H1 (cell line): ENCODE data around the gene CCAR1. TPM values are rescaled to one million over a fixed set of nuclear protein-coding genes. Genes with fewer than 3 reads are reported as not detected.

Source experiments
- CTCF ChIA-PET: fragments of 300-600 bp; sonication (Branson Sonifier 250); formaldehyde crosslinking; loops from one replicate; lab custom pipeline; 2021; ENCODE audit not compliant: partially characterized antibody; lab: Charles Lee
- POLR2A ChIA-PET: fragments of 300-600 bp; sonication (Branson Sonifier 250); formaldehyde crosslinking; loops from one replicate; lab custom pipeline; 2021; ENCODE audit warnings: inconsistent platforms; ENCODE audit not compliant: partially characterized antibody; lab: Charles Lee
- DNase-seq, 2 experiments: peaks; one replicate each; pipeline versions ENCODE4 v3.0.0 to v3.0.0-alpha.2; 2010 to 2022; ENCODE audit warnings: low spot score in 2 of 2, low read depth in 1 of 2, mixed read lengths in 1 of 2
- FAIRE-seq: peaks from 2 replicates; lab custom pipeline; 2011; peaks lifted over from hg19 to GRCh38; lab: Jason Lieb, UNC
- H2AFZ ChIP-seq: 2 replicates; pipeline ENCODE4 v1.8.1; 2012; ENCODE audit warnings: low read length, inconsistent platforms
- H2AK5ac ChIP-seq: 2 replicates; pipeline ENCODE4 v1.6.1; 2013; ENCODE audit warnings: low read depth, low read length
- H2BK120ac ChIP-seq: replicated peaks from 2 replicates; pipeline ENCODE3; 2013; ENCODE audit warnings: low read depth, low read length, inconsistent platforms
- H2BK12ac ChIP-seq: 2 replicates; pipeline ENCODE4 v1.6.1; 2013; ENCODE audit warnings: low read depth, low read length
- H2BK15ac ChIP-seq: 2 replicates; pipeline ENCODE4 v1.6.1; 2013; ENCODE audit warnings: low read length
- H2BK20ac ChIP-seq: 2 replicates; pipeline ENCODE4 v1.6.1; 2013; ENCODE audit warnings: low read length
- H2BK5ac ChIP-seq: 2 replicates; pipeline ENCODE4 v1.6.1; 2013; ENCODE audit warnings: low read depth, low read length
- H3K14ac ChIP-seq: 2 replicates; pipeline ENCODE4 v1.6.1; 2013; ENCODE audit warnings: inconsistent platforms; ENCODE audit not compliant: insufficient read length
- H3K18ac ChIP-seq: 2 replicates; pipeline ENCODE4 v1.6.1; 2013; ENCODE audit warnings: low read length; ENCODE audit errors: extremely low read depth
- H3K23ac ChIP-seq: 2 replicates; pipeline ENCODE4 v1.6.1; 2013; ENCODE audit warnings: inconsistent platforms; ENCODE audit not compliant: insufficient read length
- H3K23me2 ChIP-seq: 2 replicates; pipeline ENCODE4 v1.6.1; 2013; ENCODE audit warnings: low read depth, low read length
- H3K27ac ChIP-seq: 2 replicates; pipeline ENCODE4 v1.6.1; 2011; ENCODE audit warnings: low read depth, low read length, inconsistent platforms
- H3K27me3 ChIP-seq, 4 experiments: replicated peaks in 1 of 4; 1 replicate in 1 of 4; 2 replicates in 3 of 4; pipeline versions ENCODE4 v1.6.1 to v1.8.1; 2011 to 2013; ENCODE audit warnings: low read length in 3 of 4, mild to moderate bottlenecking in 3 of 4, inconsistent platforms in 2 of 4, mixed read lengths in 2 of 4, moderate library complexity in 1 of 4; ENCODE audit not compliant: control insufficient read depth in 3 of 4, insufficient read depth in 3 of 4; ENCODE audit errors: extremely low read depth in 1 of 4
- H3K36me3 ChIP-seq, 4 experiments: 2 replicates each; pipeline versions ENCODE4 v1.6.1 to v1.8.1; 2011 to 2013; ENCODE audit warnings: mild to moderate bottlenecking in 4 of 4, low read length in 3 of 4, moderate library complexity in 2 of 4, control low read depth in 1 of 4, inconsistent platforms in 1 of 4; ENCODE audit not compliant: insufficient read depth in 4 of 4, control insufficient read depth in 2 of 4
- H3K4ac ChIP-seq: replicated peaks from 2 replicates; pipeline ENCODE3; 2013; ENCODE audit warnings: low read length, low read depth, mixed read lengths, inconsistent platforms; ENCODE audit not compliant: insufficient read length
- H3K4me1 ChIP-seq, 4 experiments: replicated peaks in 1 of 4; 1 replicate in 1 of 4; 2 replicates in 3 of 4; pipeline versions ENCODE4 v1.6.1 to v1.8.1; 2011 to 2013; ENCODE audit warnings: low read length in 3 of 4, inconsistent platforms in 2 of 4, mixed read lengths in 1 of 4; ENCODE audit not compliant: insufficient read depth in 4 of 4, control insufficient read depth in 3 of 4
- H3K4me2 ChIP-seq, 2 experiments: 2 replicates each; pipeline versions ENCODE4 v1.6.1 to v1.8.1; 2011 to 2013; ENCODE audit warnings: low read depth in 2 of 2, low read length in 2 of 2, control low read depth in 1 of 2, inconsistent platforms in 1 of 2, mild to moderate bottlenecking in 1 of 2; ENCODE audit not compliant: insufficient read depth in 1 of 2
- H3K4me3 ChIP-seq, 4 experiments: fragments of 200-600, 300-600 bp in 1 of 4; sonication (generic), shearing (Covaris generic), sonication (Bioruptor Twin) in 1 of 4; 2 replicates each; pipeline versions ENCODE4 v1.5.1 to v1.8.1; 2011 to 2016; ENCODE audit warnings: low read length in 4 of 4, low read depth in 3 of 4, control low read depth in 2 of 4, inconsistent platforms in 2 of 4, mild to moderate bottlenecking in 2 of 4, mixed read lengths in 1 of 4, moderate library complexity in 1 of 4; ENCODE audit not compliant: insufficient read depth in 2 of 4; ENCODE audit errors: extremely low read depth in 1 of 4
- H3K56ac ChIP-seq: replicated peaks from 2 replicates; pipeline ENCODE3; 2013; ENCODE audit warnings: low read depth, mild to moderate bottlenecking, mixed read lengths, low read length, inconsistent platforms; ENCODE audit not compliant: insufficient read length
- H3K79me1 ChIP-seq: 2 replicates; pipeline ENCODE4 v1.6.1; 2013; ENCODE audit warnings: low read depth, low read length, control low read depth
- H3K79me2 ChIP-seq, 2 experiments: 2 replicates each; pipeline versions ENCODE4 v1.6.1 to v1.8.1; 2012 to 2013; ENCODE audit warnings: low read length in 2 of 2, mild to moderate bottlenecking in 2 of 2, inconsistent platforms in 1 of 2; ENCODE audit not compliant: insufficient read depth in 2 of 2, control insufficient read depth in 1 of 2
- H3K9ac ChIP-seq, 4 experiments: replicated peaks in 1 of 4; 1 replicate in 1 of 4; 2 replicates in 3 of 4; pipeline versions ENCODE4 v1.6.1 to v1.8.1; 2011 to 2013; ENCODE audit warnings: low read depth in 3 of 4, low read length in 3 of 4, control low read depth in 2 of 4, mild to moderate bottlenecking in 2 of 4, moderate library complexity in 2 of 4, inconsistent platforms in 1 of 4; ENCODE audit errors: extremely low read depth in 1 of 4
- H3K9me3 ChIP-seq, 2 experiments: 2 replicates each; pipeline versions ENCODE4 v1.6.1 to v1.8.1; 2012 to 2013; ENCODE audit warnings: mild to moderate bottlenecking in 2 of 2, moderate library complexity in 2 of 2, control low read depth in 1 of 2, inconsistent platforms in 1 of 2, low read depth in 1 of 2, low read length in 1 of 2, mixed read lengths in 1 of 2; ENCODE audit not compliant: insufficient read depth in 2 of 2
- H4K20me1 ChIP-seq, 2 experiments: replicated peaks in 1 of 2; 2 replicates each; pipeline versions ENCODE3 to v1.8.1; 2011 to 2013; ENCODE audit warnings: inconsistent platforms in 2 of 2, low read length in 2 of 2, mild to moderate bottlenecking in 1 of 2; ENCODE audit not compliant: insufficient read depth in 2 of 2, control insufficient read depth in 1 of 2
- H4K5ac ChIP-seq: 2 replicates; pipeline ENCODE4 v1.6.1; 2013; ENCODE audit warnings: low read length, low read depth, mixed read lengths, inconsistent platforms; ENCODE audit not compliant: insufficient read length
- H4K8ac ChIP-seq: 2 replicates; pipeline ENCODE4 v1.8.0; 2013; ENCODE audit warnings: mild to moderate bottlenecking, moderate library complexity, low read length, inconsistent platforms; ENCODE audit not compliant: insufficient read depth; ENCODE audit errors: extremely low read depth
- H4K91ac ChIP-seq: replicated peaks from 2 replicates; pipeline ENCODE3; 2013; ENCODE audit warnings: low read length, mixed read lengths, inconsistent platforms; ENCODE audit not compliant: insufficient read length
- NANOG ChIP-seq: IDR thresholded peaks from 2 replicates; pipeline ENCODE4 v1.6.1; 2011; ENCODE audit warnings: low read length, low read depth, mild to moderate bottlenecking, inconsistent platforms; ENCODE audit not compliant: insufficient read depth, poor library complexity, severe bottlenecking
- WGBS, 2 experiments: shearing (Covaris generic) in 1 of 2; methylation state at CpG; one replicate each; pipeline versions ENCODE4 v1.1.6 to v1.1.7; 2013 to 2015; ENCODE audit warnings: low lambda C conversion rate in 2 of 2, mixed read lengths in 2 of 2, inconsistent platforms in 1 of 2, low coverage in 1 of 2, missing lambda C conversion rate in 1 of 2; ENCODE audit not compliant: insufficient replicate concordance in 2 of 2, insufficient coverage in 1 of 2, insufficient read length in 1 of 2; ENCODE audit errors: extremely low coverage in 1 of 2, missing lambda C conversion rate in 1 of 2; 5-methylcytosine and 5-hydroxymethylcytosine counted together
- polyA plus RNA-seq, 7 experiments: library from polyadenylated mRNA; depleted of rRNA in 3 of 7; stranded (reverse) in 5 of 7; unstranded in 2 of 7; fragments of >200 nt in 5 of 7; fragments of 200-250 nt in 2 of 7; gene quantifications; 1 replicate in 5 of 7; 2 replicates in 1 of 7; 4 replicates in 1 of 7; pipeline versions ENCODE4 v1.2.1 to v1.2.3, GENCODE V29; 2011 to 2013; ENCODE audit warnings: missing spikeins in 2 of 7, mixed read lengths in 2 of 7
- total RNA-seq: library from RNA; stranded (reverse); fragmentation: NEBNext Ultra II Directional; extraction: Animal tissue kit (Norgen Biotek cat#: 25700); gene quantifications from 2 replicates; pipeline ENCODE4 v1.2.1, GENCODE V29; 2021

The CCAR1 gene
- total and polyA plus RNA-seq, 2 of the 8 experiments (the other 6 are each of a cell fraction or from before 2014, with no cell fraction given) = 91.6 to 111 TPM

DNA sequence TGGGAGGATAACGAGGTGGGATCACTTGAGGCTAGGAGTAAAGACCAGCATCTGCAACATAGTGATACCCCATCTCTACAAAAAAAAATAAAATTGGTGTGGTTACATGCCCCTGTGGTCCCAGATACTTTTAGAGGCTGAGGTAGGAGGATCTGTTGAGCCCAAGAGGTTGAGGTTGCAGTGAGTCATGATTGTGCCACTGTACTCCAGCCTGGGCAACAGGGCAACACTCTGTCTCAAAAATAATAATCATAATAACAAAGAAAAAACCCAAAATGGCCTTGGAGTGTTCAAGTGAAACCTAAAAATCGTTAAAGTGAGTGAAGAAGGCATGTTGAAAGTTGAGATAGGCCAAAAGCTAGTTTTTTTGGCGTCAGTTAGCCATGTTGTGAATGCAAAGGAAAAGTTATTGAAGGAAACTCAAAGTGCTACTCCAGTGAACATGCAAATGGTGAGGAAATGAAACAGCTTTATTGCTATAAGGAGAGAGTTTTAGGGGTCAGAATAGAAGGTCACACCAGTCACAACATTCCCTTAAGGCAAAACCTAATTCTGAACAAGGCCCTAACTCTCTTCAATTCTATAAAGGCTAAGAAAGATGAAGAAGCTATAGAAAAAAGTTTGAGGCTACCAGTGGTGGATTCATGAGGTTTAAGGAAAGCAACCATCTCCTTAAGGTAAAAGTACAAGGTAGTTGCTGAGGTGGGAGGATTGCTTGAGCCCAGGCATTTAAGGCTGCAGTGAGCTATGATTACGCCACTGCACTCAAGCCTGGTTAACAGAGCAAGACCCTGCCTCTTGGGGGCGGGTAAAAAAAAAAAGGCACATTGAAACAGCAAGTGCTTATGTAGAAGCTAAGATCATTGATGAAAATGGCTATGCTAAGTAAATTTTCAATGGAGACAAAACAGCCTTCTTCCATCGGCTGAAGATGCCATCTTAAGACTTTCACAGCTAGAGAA lies 60.9 kb downstream of the CCAR1 start:
- H2AFZ ChIP-seq = no peak overlapping the region
- ChIA-PET POLR2A (interaction anchor here (0.7 to 2.9 kb wide), 6 partner anchors 9 to 203 kb away, joined by 3 to 9 read pairs (median 3); partner anchors contain the start of gene DDX50), CTCF (interaction anchor here (1.0 to 1.4 kb wide), 3 partner anchors 14 to 27 kb away, joined by 3 to 9 read pairs (median 6); no protein-coding TSS in a partner anchor)
- no peaks in the 10 kb centered on the region for H3K27me3 ChIP-seq
- H3K18ac ChIP-seq = no peak overlapping the region
- H4K5ac ChIP-seq = no peak overlapping the region
- no peaks in the 10 kb centered on the region for H3K9me3 ChIP-seq
- H4K91ac ChIP-seq = no peak overlapping the region
- no peak overlapping the region for H2BK20ac ChIP-seq
- H3K79me2 ChIP-seq = no peaks in the 10 kb centered on the region
- H3K23me2 ChIP-seq = no peaks in the 10 kb centered on the region
- no peak overlapping the region for H3K23ac ChIP-seq
- peak in 1 of 2 experiments; percentile 33 for DNase-seq
- peaks cover 1% of the 10 kb centered on the region in 2 experiments for H4K20me1 ChIP-seq
- H3K27ac ChIP-seq = no peak overlapping the region
- H3K4ac ChIP-seq = no peak overlapping the region
- H2BK120ac ChIP-seq = no peak overlapping the region
- no peak overlapping the region for H2BK5ac ChIP-seq
- no peak overlapping the region for H3K14ac ChIP-seq
- no peak overlapping the region for H3K9ac ChIP-seq
- no peak overlapping the region for H3K4me3 ChIP-seq
- H2BK15ac ChIP-seq = no peak overlapping the region
- H3K56ac ChIP-seq = no peak overlapping the region
- no peak for FAIRE-seq
- H3K79me1 ChIP-seq = no peaks in the 10 kb centered on the region
- no peak overlapping the region for H2AK5ac ChIP-seq
- H3K4me1 ChIP-seq = no peaks in the 10 kb centered on the region
- H4K8ac ChIP-seq = no peak overlapping the region
- WGBS, 2 experiments = 84% methylated on average over 6 of the region's 6 CpGs; no CpG with 5 or more reads in 1 of the 2 experiments
- H2BK12ac ChIP-seq = no peak overlapping the region
- H3K4me2 ChIP-seq = no peak overlapping the region
- peaks cover 10 to 74% (median 35%) of the 10 kb centered on the region in 4 experiments for H3K36me3 ChIP-seq
- TF ChIP-seq NANOG = no peak
